ENCODE measurements around the gene EGFL7.

DNA sequence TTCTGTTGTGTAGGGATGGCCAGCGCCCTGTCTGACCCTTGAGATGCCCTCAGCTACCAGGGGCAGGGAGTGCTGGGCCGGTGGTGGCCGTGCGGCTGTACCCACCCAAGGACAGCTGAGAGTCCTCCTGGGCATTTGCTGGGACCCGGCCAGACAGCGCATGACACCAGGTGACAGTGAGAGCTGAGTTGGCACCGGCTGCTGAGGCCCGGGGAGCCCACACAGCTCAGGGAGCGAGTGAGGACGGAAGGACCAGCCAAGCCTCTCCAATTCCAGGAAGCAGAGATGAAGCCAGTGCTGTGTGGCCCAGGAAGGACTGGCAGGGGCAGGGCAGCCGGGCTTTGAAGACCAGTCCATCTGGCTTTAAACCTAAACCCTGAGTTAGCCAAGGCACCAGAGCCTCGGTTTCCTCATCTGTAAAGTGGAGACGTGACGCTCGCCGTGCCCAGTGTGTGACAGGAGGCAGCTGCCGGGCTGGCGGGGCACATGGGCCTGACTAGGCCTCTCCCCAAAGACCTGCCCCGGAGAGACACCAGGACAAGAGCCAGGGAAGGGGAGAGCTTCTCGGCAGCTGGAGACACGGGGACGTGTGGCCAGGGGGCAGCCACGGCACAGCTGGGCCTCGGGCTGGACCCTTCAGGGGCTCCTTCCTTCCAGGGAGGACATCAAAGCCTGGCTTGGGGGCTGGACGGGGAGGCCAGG, 27.5 kb downstream of the EGFL7 start:
- TF ChIP-seq YY1 (IDR thresholded peaks at IDR 0.05; ENCODE audit: insufficient read depth, insufficient read length) (no peak), ZNF274 (IDR thresholded peaks at IDR 0.05; ENCODE audit: low read depth, low read length) (no peak)

Data from NT2/D1 (cell line).